Thyroid gland (tissue), 4 donors: ENCODE measurements around the gene MAD1L1.

ENCODE experiments used
- CTCF ChIP-seq, 6 experiments: fragments of 200-600 bp in 3 of 6; fragments of 450-650 bp in 3 of 6; sonication (generic) in 3 of 6; IDR thresholded peaks; one replicate each; pipeline ENCODE4 v1.5.1; 2016 to 2019; ENCODE audit warnings: antibody characterized with exemption in 6 of 6, mild to moderate bottlenecking in 2 of 6, inconsistent platforms in 1 of 6, moderate library complexity in 1 of 6
- POLR2A ChIP-seq, 2 donors: fragments of 450-650 bp; IDR thresholded peaks; one replicate each; pipeline ENCODE4 v1.6.1; 2017; ENCODE audit warnings: antibody characterized with exemption in 2 of 2, mild to moderate bottlenecking in 2 of 2, moderate library complexity in 1 of 2

GRCh38 chr7:2251841-2252771 lies 19.4 kb upstream of the MAD1L1 start:
- TF ChIP-seq CTCF (IDR thresholded peaks at IDR 0.05): no peak
- TF ChIP-seq POLR2A (IDR thresholded peaks at IDR 0.05): no peak
